Neural cell (in vitro differentiated cells): ENCODE results near the gene SYNE3. TPM values are rescaled to one million over a fixed set of nuclear protein-coding genes. Genes with fewer than 3 reads are reported as not detected.

Experiments used
- H2AFZ ChIP-seq: fragments of 200-600, 300-800 bp; sonication (generic), shearing (Covaris generic); 2 replicates; pipeline ENCODE4 v1.6.0; 2014; ENCODE audit warnings: low read depth, mild to moderate bottlenecking, antibody characterized with exemption, low read length, moderate library complexity
- H3F3A ChIP-seq: fragments of 200-600 bp; shearing (Covaris generic); 2 replicates; pipeline ENCODE4 v1.6.1; 2016; ENCODE audit warnings: mild to moderate bottlenecking, moderate library complexity, mixed read lengths, antibody characterized with exemption, low read length; ENCODE audit not compliant: insufficient read depth, poor library complexity, severe bottlenecking
- H3K27ac ChIP-seq: fragments of 200-600, 300-800 bp; sonication (generic), shearing (Covaris generic); 2 replicates; pipeline ENCODE4 v1.5.1; 2014; ENCODE audit warnings: mild to moderate bottlenecking, low read length, moderate library complexity
- H3K27me3 ChIP-seq: fragments of 300-800, 200-600 bp; sonication (generic), shearing (Covaris generic); 2 replicates; pipeline ENCODE4 v1.6.0; 2014; ENCODE audit warnings: mild to moderate bottlenecking, low read depth, low read length, moderate library complexity; ENCODE audit not compliant: insufficient read depth
- H3K36me3 ChIP-seq: fragments of 300-800, 200-600 bp; sonication (generic), shearing (Covaris generic); 2 replicates; pipeline ENCODE4 v1.5.1; 2014; ENCODE audit warnings: mild to moderate bottlenecking, antibody characterized with exemption, low read length, moderate library complexity; ENCODE audit not compliant: insufficient read depth
- H3K4me2 ChIP-seq: fragments of 300-800, 200-600 bp; sonication (generic), shearing (Covaris generic); 2 replicates; pipeline ENCODE4 v1.6.0; 2014; ENCODE audit warnings: mild to moderate bottlenecking, low read length
- H3K4me3 ChIP-seq: fragments of 300-800, 200-600 bp; sonication (generic), shearing (Covaris generic); 2 replicates; pipeline ENCODE4 v1.5.1; 2014; ENCODE audit warnings: mild to moderate bottlenecking, low read length, moderate library complexity
- H3K79me2 ChIP-seq: fragments of 200-600 bp; shearing (Covaris generic); replicated peaks from 2 replicates; pipeline ENCODE4 v1.6.0; 2014; ENCODE audit warnings: mild to moderate bottlenecking, low read length, moderate library complexity; ENCODE audit not compliant: insufficient read depth
- H3K9ac ChIP-seq: fragments of 300-800, 200-600 bp; sonication (generic), shearing (Covaris generic); 2 replicates; pipeline ENCODE4 v1.6.1; 2016; ENCODE audit warnings: mild to moderate bottlenecking, low read length, mixed read lengths
- H3K9me2 ChIP-seq: fragments of 200-600 bp; shearing (Covaris generic); 2 replicates; pipeline ENCODE4 v1.6.1; 2016; ENCODE audit warnings: mild to moderate bottlenecking, low read length, mixed read lengths; ENCODE audit not compliant: insufficient read depth
- H3K9me3 ChIP-seq: fragments of 200-600, 300-800 bp; sonication (generic), shearing (Covaris generic); 2 replicates; pipeline ENCODE4 v1.6.1; 2016; ENCODE audit warnings: mild to moderate bottlenecking, mixed run types, low read length, moderate library complexity, mixed read lengths
- H4K20me1 ChIP-seq: fragments of 200-600 bp; shearing (Covaris generic); 2 replicates; pipeline ENCODE4 v1.6.1; 2016; ENCODE audit warnings: mild to moderate bottlenecking, mixed run types; ENCODE audit not compliant: insufficient read depth
- EP300 ChIP-seq: fragments of 450-650 bp; conservative IDR thresholded peaks from 2 replicates; pipeline ENCODE4 v1.6.1; 2014; ENCODE audit warnings: antibody characterized with exemption, mild to moderate bottlenecking, moderate library complexity; ENCODE audit not compliant: poor library complexity, severe bottlenecking
- EZH2 ChIP-seq: fragments of 200-600, 300-800 bp; shearing (Covaris generic), sonication (generic); IDR thresholded peaks from 2 replicates; pipeline ENCODE4 v1.6.1; 2014; ENCODE audit warnings: antibody characterized with exemption, low read length, borderline replicate concordance, mild to moderate bottlenecking; ENCODE audit not compliant: insufficient read depth, poor library complexity, severe bottlenecking
- MXI1 ChIP-seq: fragments of 450-650 bp; conservative IDR thresholded peaks from 2 replicates; pipeline ENCODE4 v1.6.1; 2014; ENCODE audit warnings: antibody characterized with exemption, mild to moderate bottlenecking; ENCODE audit not compliant: poor library complexity, severe bottlenecking
- POLR2AphosphoS5 ChIP-seq: IDR thresholded peaks from 2 replicates; pipeline ENCODE4 v1.6.1; 2012
- RAD21 ChIP-seq: fragments of 450-650 bp; conservative IDR thresholded peaks from 2 replicates; pipeline ENCODE4 v1.6.1; 2014; ENCODE audit warnings: antibody characterized with exemption, mild to moderate bottlenecking, moderate library complexity
- SMC3 ChIP-seq: fragments of 450-650 bp; conservative IDR thresholded peaks from 2 replicates; pipeline ENCODE4 v1.6.1; 2014; ENCODE audit warnings: antibody characterized with exemption, mild to moderate bottlenecking, moderate library complexity; ENCODE audit not compliant: poor library complexity
- TAF1 ChIP-seq: IDR thresholded peaks from 2 replicates; pipeline ENCODE4 v1.6.1; 2012; ENCODE audit warnings: low read depth
- polyA plus RNA-seq: library from polyadenylated mRNA; depleted of rRNA; stranded (reverse); fragments of >200 nt; gene quantifications from 2 replicates; pipeline ENCODE4 v1.2.3, GENCODE V29; 2014
- TF ChIP-seq, protein P1 (sequence below): IDR thresholded peaks from 2 replicates; pipeline ENCODE4 v1.6.1; 2012; ENCODE audit warnings: borderline replicate concordance
- TF ChIP-seq, protein P2 (sequence below): fragments of 450-650 bp; IDR thresholded peaks from 2 replicates; pipeline ENCODE4 v1.5.1; 2014; ENCODE audit warnings: antibody characterized with exemption, mild to moderate bottlenecking, moderate library complexity; ENCODE audit not compliant: poor library complexity, severe bottlenecking

Gene SYNE3
- polyA plus RNA-seq, 1 donor from 2014 or later, result 0.35 TPM

DNA sequence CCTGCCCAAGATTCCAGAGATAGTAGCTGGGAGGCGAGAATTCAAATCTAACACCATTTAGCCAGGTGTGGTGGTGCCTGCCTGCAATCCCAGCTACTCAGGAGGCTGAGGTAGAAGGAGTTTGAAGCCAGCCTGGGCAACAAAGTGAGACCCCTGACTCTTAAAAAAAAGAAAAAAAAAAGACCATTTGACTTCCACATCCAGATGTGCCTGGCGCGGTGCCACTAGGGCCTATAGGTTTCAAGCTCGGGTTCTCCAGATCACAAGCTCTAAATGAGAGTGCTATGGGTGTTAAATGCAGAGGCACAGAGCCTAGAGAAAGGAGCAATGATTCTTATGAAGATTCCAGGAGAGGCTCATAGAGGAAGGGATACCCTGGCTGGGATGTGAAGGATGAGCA lies 22.5 kb downstream of the SYNE3 start:
- Histone ChIP-seq H3K36me3 (no peaks in the 10 kb centered on the region), H3K4me3 (no peak overlapping the region), H3K4me2 (no peak overlapping the region), H3K9me2 (no peaks in the 10 kb centered on the region), H3K27ac (no peak overlapping the region), H3K9me3 (no peaks in the 10 kb centered on the region), H3K9ac (no peak overlapping the region), H4K20me1 (no peaks in the 10 kb centered on the region), H2AFZ (no peak overlapping the region), H3K79me2 (no peaks in the 10 kb centered on the region), H3F3A (no peaks in the 10 kb centered on the region), H3K27me3 (no peaks in the 10 kb centered on the region)
- TF ChIP-seq TAF1 (no peak), SMC3 (no peak), EP300 (no peak), EZH2 (no peak), MXI1 (no peak), RAD21 (no peak), POLR2AphosphoS5 (no peak)
- TF ChIP-seq, protein P1, sequence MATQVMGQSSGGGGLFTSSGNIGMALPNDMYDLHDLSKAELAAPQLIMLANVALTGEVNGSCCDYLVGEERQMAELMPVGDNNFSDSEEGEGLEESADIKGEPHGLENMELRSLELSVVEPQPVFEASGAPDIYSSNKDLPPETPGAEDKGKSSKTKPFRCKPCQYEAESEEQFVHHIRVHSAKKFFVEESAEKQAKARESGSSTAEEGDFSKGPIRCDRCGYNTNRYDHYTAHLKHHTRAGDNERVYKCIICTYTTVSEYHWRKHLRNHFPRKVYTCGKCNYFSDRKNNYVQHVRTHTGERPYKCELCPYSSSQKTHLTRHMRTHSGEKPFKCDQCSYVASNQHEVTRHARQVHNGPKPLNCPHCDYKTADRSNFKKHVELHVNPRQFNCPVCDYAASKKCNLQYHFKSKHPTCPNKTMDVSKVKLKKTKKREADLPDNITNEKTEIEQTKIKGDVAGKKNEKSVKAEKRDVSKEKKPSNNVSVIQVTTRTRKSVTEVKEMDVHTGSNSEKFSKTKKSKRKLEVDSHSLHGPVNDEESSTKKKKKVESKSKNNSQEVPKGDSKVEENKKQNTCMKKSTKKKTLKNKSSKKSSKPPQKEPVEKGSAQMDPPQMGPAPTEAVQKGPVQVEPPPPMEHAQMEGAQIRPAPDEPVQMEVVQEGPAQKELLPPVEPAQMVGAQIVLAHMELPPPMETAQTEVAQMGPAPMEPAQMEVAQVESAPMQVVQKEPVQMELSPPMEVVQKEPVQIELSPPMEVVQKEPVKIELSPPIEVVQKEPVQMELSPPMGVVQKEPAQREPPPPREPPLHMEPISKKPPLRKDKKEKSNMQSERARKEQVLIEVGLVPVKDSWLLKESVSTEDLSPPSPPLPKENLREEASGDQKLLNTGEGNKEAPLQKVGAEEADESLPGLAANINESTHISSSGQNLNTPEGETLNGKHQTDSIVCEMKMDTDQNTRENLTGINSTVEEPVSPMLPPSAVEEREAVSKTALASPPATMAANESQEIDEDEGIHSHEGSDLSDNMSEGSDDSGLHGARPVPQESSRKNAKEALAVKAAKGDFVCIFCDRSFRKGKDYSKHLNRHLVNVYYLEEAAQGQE, result no peak
- TF ChIP-seq, protein P2, sequence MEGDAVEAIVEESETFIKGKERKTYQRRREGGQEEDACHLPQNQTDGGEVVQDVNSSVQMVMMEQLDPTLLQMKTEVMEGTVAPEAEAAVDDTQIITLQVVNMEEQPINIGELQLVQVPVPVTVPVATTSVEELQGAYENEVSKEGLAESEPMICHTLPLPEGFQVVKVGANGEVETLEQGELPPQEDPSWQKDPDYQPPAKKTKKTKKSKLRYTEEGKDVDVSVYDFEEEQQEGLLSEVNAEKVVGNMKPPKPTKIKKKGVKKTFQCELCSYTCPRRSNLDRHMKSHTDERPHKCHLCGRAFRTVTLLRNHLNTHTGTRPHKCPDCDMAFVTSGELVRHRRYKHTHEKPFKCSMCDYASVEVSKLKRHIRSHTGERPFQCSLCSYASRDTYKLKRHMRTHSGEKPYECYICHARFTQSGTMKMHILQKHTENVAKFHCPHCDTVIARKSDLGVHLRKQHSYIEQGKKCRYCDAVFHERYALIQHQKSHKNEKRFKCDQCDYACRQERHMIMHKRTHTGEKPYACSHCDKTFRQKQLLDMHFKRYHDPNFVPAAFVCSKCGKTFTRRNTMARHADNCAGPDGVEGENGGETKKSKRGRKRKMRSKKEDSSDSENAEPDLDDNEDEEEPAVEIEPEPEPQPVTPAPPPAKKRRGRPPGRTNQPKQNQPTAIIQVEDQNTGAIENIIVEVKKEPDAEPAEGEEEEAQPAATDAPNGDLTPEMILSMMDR, result no peak

DNA sequence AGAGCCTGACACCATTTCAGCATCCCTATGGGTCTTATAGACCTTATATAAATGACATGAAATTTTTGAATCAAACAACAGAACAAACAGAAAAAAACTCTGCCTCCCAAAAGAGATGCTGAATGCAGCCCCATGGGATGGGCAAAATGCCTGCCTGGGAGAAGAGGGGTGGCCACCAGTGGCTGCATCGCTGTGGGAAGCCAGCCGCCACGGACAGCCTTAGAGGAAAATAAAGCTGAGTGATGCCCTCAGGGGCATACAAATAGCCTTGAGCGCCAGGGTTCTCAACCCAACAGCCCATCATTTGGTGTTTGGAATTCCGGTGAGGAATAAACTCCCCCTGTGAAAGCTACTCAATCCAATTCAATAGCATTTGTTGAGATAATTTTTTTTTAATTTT lies 22.9 kb downstream of the SYNE3 start:
- Histone ChIP-seq H4K20me1 (no peaks in the 10 kb centered on the region), H3K9ac (no peak overlapping the region), H3K27me3 (no peaks in the 10 kb centered on the region), H3F3A (no peaks in the 10 kb centered on the region), H3K27ac (no peak overlapping the region), H3K36me3 (no peaks in the 10 kb centered on the region), H3K9me2 (no peaks in the 10 kb centered on the region), H3K79me2 (no peaks in the 10 kb centered on the region), H2AFZ (no peak overlapping the region), H3K9me3 (no peaks in the 10 kb centered on the region), H3K4me3 (no peak overlapping the region), H3K4me2 (no peak overlapping the region)
- TF ChIP-seq RAD21, result no peak
- TF ChIP-seq POLR2AphosphoS5, result no peak
- TF ChIP-seq SMC3, result no peak
- TF ChIP-seq MXI1, result no peak
- TF ChIP-seq EZH2, result no peak
- TF ChIP-seq TAF1, result no peak
- TF ChIP-seq, protein P2, result no peak
- TF ChIP-seq, protein P1, result no peak
